Lung (tissue), 11 donors: ENCODE results near the gene CCL4L2. TPM values are rescaled to one million over a fixed set of nuclear protein-coding genes. Genes with fewer than 3 reads are reported as not detected.
"Not testable (repeated sequence)": the region's sequence is repeated elsewhere in the genome, so short reads cannot be mapped to it uniquely, and the experiment has no call there.

ENCODE experiments used
- ATAC-seq: fragments of 200-7000 bp; cut with Tn5 transposase; one replicate; pipeline ENCODE4 v1.9.1; 2020; ENCODE audit warnings: moderate number of reproducible peaks; ENCODE audit not compliant: insufficient read depth, low FRiP score
- DNase-seq, 3 donors: peaks; one replicate each; pipeline ENCODE4 v3.0.0-alpha.2; 2013 to 2017
- H3K27ac ChIP-seq, 2 donors: one replicate each; pipeline ENCODE4 v1.5.1; 2013; ENCODE audit warnings: mild to moderate bottlenecking in 2 of 2, moderate library complexity in 2 of 2, control low read depth in 1 of 2, inconsistent platforms in 1 of 2, low read depth in 1 of 2, low read length in 1 of 2
- H3K27me3 ChIP-seq, 3 donors: one replicate each; pipeline ENCODE4 v1.5.1; 2013; ENCODE audit warnings: low read length in 2 of 3; ENCODE audit not compliant: control insufficient read depth in 3 of 3, insufficient read depth in 3 of 3
- H3K36me3 ChIP-seq, 4 donors: one replicate each; pipeline ENCODE4 v1.5.1; 2013; ENCODE audit warnings: low read length in 4 of 4, mild to moderate bottlenecking in 1 of 4, moderate library complexity in 1 of 4; ENCODE audit not compliant: control insufficient read depth in 4 of 4, insufficient read depth in 4 of 4
- H3K4me1 ChIP-seq, 5 donors: one replicate each; pipeline ENCODE4 v1.5.1; 2013; ENCODE audit warnings: low read length in 5 of 5, mild to moderate bottlenecking in 2 of 5, moderate library complexity in 1 of 5; ENCODE audit not compliant: control insufficient read depth in 5 of 5, insufficient read depth in 5 of 5
- H3K4me3 ChIP-seq: one replicate; pipeline ENCODE4 v1.5.1; 2013; ENCODE audit warnings: mild to moderate bottlenecking, control low read depth, moderate library complexity
- H3K9ac ChIP-seq, 2 donors: one replicate each; pipeline ENCODE4 v1.5.1; 2013; ENCODE audit warnings: low read length in 2 of 2, control low read depth in 1 of 2; ENCODE audit not compliant: insufficient read depth in 1 of 2
- H3K9me3 ChIP-seq, 4 donors: one replicate each; pipeline ENCODE4 v1.5.1; 2013; ENCODE audit warnings: low read length in 3 of 4, mild to moderate bottlenecking in 1 of 4, moderate library complexity in 1 of 4; ENCODE audit not compliant: control insufficient read depth in 4 of 4, insufficient read depth in 3 of 4
- WGBS, 2 donors: extraction: QIAGEN DNeasy Blood & Tissue Kit; methylation state at CpG; one replicate each; pipeline ENCODE4 v1.1.7; 2013; 5-methylcytosine and 5-hydroxymethylcytosine counted together
- polyA plus RNA-seq, 2 donors: library from polyadenylated mRNA; stranded (reverse); fragments of 200-250 nt; gene quantifications; one replicate each; pipeline ENCODE4 v1.2.1, GENCODE V29; 2013
- small RNA-seq: library from RNA; depleted of rRNA; stranded (forward); fragments of <200 nt; gene quantifications from one replicate; pipeline ENCODE3, GENCODE V24; 2014; ENCODE audit warnings: low replicate concordance
- total RNA-seq, 2 donors: library from RNA; depleted of rRNA in 1 of 2; stranded (reverse); fragments of >200 nt in 1 of 2; gene quantifications; one replicate each; pipeline ENCODE4 v1.2.1, GENCODE V29; 2014 to 2021
- donor health status: Bipolar disorder and iron deficiency.
- donor health status: healthy.
- donor health status: DM: yes; HTN: yes; CAD: no.

CCL4L2 gene
- total and polyA plus RNA-seq, 4 donors, result 4.5 to 125 (median 31.4) TPM

GRCh38 chr17:36222967-36223366 is 12.1 kb downstream of the CCL4L2 start:
- not testable (repeated sequence) for H3K36me3 ChIP-seq, H3K4me3 ChIP-seq, H3K4me1 ChIP-seq, H3K27ac ChIP-seq, H3K27me3 ChIP-seq, H3K9me3 ChIP-seq, ATAC-seq, H3K9ac ChIP-seq, DNase-seq
- 88% methylated on average over 11 to 12 of the region's 12 CpGs for WGBS, 2 donors

GRCh38 chr17:36229644-36230043 is 18.8 kb downstream of the CCL4L2 start:
- WGBS, 2 donors, result 46 to 60% methylated on average over 4 of the region's 5 CpGs
- not testable (repeated sequence) for H3K9ac ChIP-seq, H3K9me3 ChIP-seq, H3K36me3 ChIP-seq, H3K4me1 ChIP-seq, H3K27ac ChIP-seq, H3K4me3 ChIP-seq, DNase-seq, ATAC-seq, H3K27me3 ChIP-seq

- not testable (repeated sequence) for ATAC-seq, H3K9me3 ChIP-seq, H3K27me3 ChIP-seq, H3K4me1 ChIP-seq, H3K36me3 ChIP-seq, H3K9ac ChIP-seq, DNase-seq, H3K27ac ChIP-seq, H3K4me3 ChIP-seq
- WGBS, 2 donors, result 83 to 86% methylated on average over 3 of the region's 4 CpGs
These were observed 31.2 kb downstream of the CCL4L2 start for GRCh38 chr17:36242046-36242445.

Small RNA genes lying within 50 kb of the gene (small RNA-seq; reads per million reads assigned to genes)
- gene AC243829.3 (not detected), gene AC243829.6 (not detected)

Other genes with a start within 250 kb of the CCL4L2 start
- gene CCL16, start 229.6 kb upstream of the CCL4L2 start, total RNA-seq, result under 1 TPM in 1 of 2 donors, not detected in 1; 0.18 TPM
- under 1 TPM; 0.14 to 0.20 TPM for gene CCL16, start 229.6 kb upstream of the CCL4L2 start, polyA plus RNA-seq
- gene CCL14, start 224.3 kb upstream of the CCL4L2 start, total RNA-seq, result 10 to 100 TPM in 1 of 2 donors, 1 to 10 TPM in 1; 2.9 to 25.3 TPM
- 10 to 100 TPM; 31.3 to 66.0 TPM for gene CCL14, start 224.3 kb upstream of the CCL4L2 start, polyA plus RNA-seq
- 1 to 10 TPM; 1.3 to 1.4 TPM for gene CCL15, start 209.5 kb upstream of the CCL4L2 start, total RNA-seq
- gene CCL15, start 209.5 kb upstream of the CCL4L2 start, polyA plus RNA-seq, result 1 to 10 TPM in 1 of 2 donors, under 1 TPM in 1; 0.84 to 1.1 TPM
- 1 to 10 TPM in 1 of 2 donors, not detected in 1; 5.1 TPM for gene CCL23, start 193.1 kb upstream of the CCL4L2 start, total RNA-seq
- 10 to 100 TPM in 1 of 2 donors, 1 to 10 TPM in 1; 7.2 to 34.4 TPM for gene CCL23, start 193.1 kb upstream of the CCL4L2 start, polyA plus RNA-seq
- gene CCL18, start 146.8 kb upstream of the CCL4L2 start, total RNA-seq, result 10 to 100 TPM in 1 of 2 donors, 1 to 10 TPM in 1; 8.7 to 41.0 TPM
- 10 to 100 TPM; 76.1 to 89.9 TPM for gene CCL18, start 146.8 kb upstream of the CCL4L2 start, polyA plus RNA-seq
- 10 to 100 TPM; 16.3 to 31.6 TPM for gene CCL3, start 120.9 kb upstream of the CCL4L2 start, total RNA-seq
- 100 to 1,000 TPM in 1 of 2 donors, 1 to 10 TPM in 1; 7.8 to 526 TPM for gene CCL3, start 120.9 kb upstream of the CCL4L2 start, polyA plus RNA-seq
- gene CCL4, start 107.2 kb upstream of the CCL4L2 start, total RNA-seq, result 10 to 100 TPM; 15.1 to 27.0 TPM
- gene CCL4, start 107.2 kb upstream of the CCL4L2 start, polyA plus RNA-seq, result 100 to 1,000 TPM in 1 of 2 donors, 1 to 10 TPM in 1; 8.3 to 502 TPM
- 1 to 10 TPM; 2.2 to 7.5 TPM for gene TBC1D3B, start 34.4 kb upstream of the CCL4L2 start, total RNA-seq
- gene TBC1D3B, start 34.4 kb upstream of the CCL4L2 start, polyA plus RNA-seq, result 1 to 10 TPM; 1.6 to 3.8 TPM
- 10 to 100 TPM in 1 of 2 donors, 1 to 10 TPM in 1; 3.5 to 24.7 TPM for gene CCL3L1, start 14.3 kb upstream of the CCL4L2 start, total RNA-seq
- 10 to 100 TPM in 1 of 2 donors, under 1 TPM in 1; 0.98 to 62.1 TPM for gene CCL3L1, start 14.3 kb upstream of the CCL4L2 start, polyA plus RNA-seq
- gene TBC1D3I, start 53.5 kb downstream of the CCL4L2 start, total RNA-seq, result not detected
- under 1 TPM; 0.39 to 0.73 TPM for gene TBC1D3I, start 53.5 kb downstream of the CCL4L2 start, polyA plus RNA-seq
- not detected for gene TBC1D3G, start 112.8 kb downstream of the CCL4L2 start, total RNA-seq
- not detected for gene TBC1D3G, start 112.8 kb downstream of the CCL4L2 start, polyA plus RNA-seq
- not detected for gene TBC1D3H, start 177.4 kb downstream of the CCL4L2 start, total RNA-seq
- 1 to 10 TPM in 1 of 2 donors, not detected in 1; 1.2 TPM for gene TBC1D3H, start 177.4 kb downstream of the CCL4L2 start, polyA plus RNA-seq